ENCODE measurements around the gene MCC.

MCC gene

DNA sequence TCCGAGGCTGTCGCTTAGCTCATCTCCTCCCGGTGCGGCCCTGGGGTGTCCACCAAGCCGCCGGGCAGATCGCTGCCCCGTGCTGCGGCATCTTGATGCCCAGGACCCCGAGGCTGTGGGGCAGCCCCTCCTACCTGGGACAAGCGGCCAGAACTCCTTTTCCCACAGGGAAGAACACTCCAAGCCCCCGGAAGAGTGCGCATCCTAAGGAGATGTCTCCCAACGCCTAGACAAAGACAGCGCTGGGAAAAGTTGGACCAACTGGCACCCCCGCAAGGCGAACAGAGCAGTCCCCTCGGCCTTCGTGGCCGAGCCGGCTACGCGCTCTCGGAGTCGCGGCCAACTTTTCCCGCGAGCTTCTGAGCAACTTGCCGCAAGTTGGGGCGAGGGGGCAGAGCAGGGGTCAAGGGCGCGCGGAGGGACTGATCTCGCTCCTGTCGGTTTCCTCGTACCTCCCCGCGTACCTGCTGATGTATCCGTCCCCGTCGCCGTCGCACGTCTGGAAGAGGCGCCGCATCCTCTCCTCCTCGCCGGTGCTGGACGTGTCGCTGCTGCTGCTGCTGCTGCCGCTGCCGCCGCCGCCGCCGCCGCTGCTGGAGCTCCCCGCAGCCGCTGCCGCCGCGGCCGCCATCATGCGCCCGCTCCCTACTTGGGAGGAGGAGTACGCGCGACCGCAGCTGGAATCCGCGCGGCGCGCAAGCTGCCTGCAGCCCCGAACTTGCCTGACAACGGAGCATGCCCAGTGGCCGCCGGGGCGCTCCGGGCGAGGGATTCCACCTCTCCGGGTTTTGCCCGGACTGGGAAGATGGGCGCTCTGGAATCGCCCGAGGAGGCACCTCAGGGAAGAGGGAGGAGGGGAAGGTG, at the start of gene MCC:
Gene MCC (minus strand): TSS at position 673 of the 864 bp plus-strand sequence.
- peak in 1 of 2 donors; percentile 12 for DNase-seq (ENCODE audit: low read depth in 2 of 2)

DNA sequence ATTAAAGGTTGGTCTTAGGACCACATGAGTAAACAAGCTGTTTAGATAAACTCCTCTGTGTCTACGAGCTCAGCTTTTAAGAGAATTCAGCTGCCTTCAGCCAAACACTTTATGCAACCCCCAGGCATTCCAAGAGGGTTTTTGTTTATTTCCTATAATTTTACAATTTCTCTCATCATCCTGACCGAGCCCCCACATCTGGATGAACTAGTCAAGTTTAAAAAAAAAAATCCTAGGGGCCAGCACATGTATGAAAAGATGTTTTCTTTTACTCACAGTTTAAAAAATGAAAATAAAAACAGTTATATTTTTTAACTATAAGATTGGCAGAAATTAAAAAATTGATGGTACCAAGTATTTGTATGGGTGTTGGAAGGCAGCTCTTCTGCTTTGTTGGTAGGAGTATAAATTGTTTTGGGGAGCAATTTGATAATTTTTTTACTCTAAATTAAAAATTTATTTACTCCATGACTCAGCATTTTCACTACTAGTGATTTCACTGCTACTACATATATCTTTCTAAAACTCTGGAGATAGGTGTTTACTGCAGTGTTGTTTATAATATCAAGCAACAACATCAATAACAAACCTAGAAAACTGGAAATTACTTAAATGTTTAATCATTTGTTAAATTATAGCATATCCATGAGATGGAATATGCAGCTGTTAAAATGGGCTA, 43.4 kb upstream of the MCC start:
- no peak for DNase-seq (ENCODE audit: low read depth in 2 of 2)

DNA sequence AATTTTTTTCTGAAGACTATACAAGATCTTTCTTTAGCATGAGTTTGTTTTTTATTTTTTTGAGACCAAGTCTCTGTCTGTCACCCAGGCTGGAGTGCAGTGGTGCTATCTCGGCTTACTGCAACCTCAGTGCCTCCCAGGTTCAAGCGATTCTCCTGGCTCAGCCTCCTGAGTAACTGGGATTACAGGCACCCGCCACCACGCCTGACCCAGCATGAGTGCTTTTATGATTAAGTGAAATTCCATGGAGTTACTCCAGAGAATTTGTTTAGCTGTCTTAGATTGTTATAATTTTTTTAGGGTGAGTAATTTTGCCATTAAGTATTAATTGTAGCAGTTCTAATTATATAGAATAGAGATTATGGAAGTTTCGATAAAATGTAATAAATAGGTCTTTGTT, 39.5 kb upstream of the MCC start:
- DNase-seq (ENCODE audit: low read depth in 2 of 2): no peak

DNA sequence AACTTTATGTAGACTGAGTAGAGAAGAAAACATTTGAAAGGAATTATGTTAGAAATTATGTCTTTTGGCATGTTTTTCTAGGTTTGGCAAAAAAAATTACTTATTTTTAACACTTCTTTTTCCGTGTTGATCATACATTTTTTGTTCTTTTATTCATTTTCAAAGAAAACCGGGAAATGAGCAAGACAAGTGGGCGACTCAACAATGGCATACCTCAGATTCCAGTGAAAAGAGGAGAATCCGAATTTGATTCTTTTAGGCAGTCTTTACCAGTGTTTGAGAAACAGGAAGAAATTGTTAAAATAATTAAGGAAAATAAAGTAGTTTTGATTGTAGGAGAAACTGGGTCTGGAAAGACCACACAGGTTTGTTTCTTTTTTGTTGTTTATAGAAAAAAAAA, 38.2 kb upstream of the MCC start:
- DNase-seq (ENCODE audit: low read depth in 2 of 2): no peak

DNA sequence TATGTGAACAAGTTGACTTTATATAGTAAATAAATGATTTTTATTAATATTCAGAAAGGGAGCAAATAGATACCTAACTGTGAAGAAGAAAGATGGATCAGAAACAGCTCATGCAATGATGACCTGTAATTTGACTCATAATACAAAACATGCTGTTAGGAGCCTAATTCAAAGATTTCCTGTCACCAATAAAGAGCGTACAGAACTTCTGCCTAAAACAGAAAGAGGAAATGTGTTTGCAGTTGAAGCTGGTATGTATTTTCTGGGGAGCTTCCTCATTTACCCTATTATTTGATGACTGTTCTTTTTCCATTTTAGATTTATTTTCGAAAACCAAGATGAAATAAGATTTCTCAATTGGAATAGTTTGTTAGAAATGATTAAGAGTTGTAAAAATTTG, 36.7 kb upstream of the MCC start:
- DNase-seq (ENCODE audit: low read depth in 2 of 2): no peak

DNA sequence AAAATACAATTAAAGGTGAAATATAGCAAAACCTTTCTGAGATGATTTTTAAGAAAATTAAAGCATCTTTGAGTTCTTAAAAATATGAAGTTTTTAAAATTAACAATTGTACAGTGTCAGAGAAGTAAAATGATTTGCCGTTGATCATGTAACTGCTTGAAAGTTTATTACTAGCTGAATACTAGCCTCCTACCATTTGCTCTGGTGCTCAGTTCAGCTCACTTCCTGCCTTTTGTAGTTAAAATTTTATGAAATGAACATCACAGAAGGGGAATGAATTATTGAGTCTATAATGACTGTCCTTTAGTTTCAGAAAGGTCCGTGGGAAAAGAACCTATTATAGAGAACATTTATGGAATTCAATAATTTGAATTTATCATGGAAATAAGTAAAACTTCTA, 34.9 kb upstream of the MCC start:
- DNase-seq (ENCODE audit: low read depth in 2 of 2): no peak

DNA sequence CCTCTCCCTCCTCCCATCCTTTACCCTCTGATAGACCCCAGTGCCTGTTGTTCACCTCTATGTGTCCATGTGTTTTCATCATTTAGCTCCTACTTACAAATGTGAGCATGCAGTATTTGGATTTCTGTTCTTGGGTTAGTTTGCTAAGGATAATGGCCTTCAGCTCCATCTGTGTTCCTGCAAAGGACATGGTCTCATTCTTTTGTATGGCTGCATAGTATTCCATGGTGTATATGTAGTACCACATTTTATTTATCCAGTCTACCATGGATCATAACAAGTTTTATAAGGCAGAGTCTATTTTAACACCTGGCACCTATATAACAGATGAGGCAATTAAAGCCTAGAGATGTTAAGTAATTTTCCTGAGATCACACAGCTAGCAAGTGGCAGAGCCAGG, 32.6 kb upstream of the MCC start:
- no peak for DNase-seq (ENCODE audit: low read depth in 2 of 2)

DNA sequence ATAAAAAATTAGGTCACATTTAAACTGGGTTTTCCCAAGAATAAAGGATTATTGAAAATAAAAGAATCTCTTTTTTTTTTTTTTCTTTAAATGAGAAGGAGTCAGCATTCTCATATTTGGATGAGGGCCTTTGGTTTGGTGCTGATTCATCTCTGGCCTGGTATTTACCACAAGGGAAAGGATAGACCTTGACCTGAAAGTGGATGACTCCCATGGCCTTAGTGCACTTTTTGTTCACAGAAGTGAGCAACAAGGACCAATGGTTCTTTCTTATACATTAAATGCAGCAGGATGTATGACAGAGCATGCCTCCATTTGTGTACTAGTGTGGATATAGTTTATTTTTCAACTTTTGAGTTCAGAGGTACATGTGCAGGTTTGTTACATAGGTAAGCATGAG, 32.2 kb upstream of the MCC start:
- no peak for DNase-seq (ENCODE audit: low read depth in 2 of 2)

DNA sequence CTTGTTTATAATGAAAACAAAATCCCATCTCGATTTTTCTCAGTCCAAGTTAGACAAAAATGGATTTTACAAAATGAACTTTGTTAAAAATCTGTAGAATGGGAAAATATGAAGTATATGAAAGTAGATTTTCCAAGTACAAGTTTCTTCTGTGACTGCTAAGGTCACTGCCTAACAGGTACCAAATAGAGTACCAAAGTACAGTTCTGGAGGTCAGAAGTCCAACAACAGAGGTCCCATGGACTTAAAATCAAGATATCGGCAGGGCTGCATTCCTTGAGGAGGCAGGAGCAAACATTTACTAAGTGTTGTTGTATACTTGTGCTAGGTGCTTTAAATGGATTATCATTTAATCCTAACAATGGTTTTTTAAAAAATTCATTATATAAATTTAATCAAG, 31.2 kb upstream of the MCC start:
- no peak for DNase-seq (ENCODE audit: low read depth in 2 of 2)

DNA sequence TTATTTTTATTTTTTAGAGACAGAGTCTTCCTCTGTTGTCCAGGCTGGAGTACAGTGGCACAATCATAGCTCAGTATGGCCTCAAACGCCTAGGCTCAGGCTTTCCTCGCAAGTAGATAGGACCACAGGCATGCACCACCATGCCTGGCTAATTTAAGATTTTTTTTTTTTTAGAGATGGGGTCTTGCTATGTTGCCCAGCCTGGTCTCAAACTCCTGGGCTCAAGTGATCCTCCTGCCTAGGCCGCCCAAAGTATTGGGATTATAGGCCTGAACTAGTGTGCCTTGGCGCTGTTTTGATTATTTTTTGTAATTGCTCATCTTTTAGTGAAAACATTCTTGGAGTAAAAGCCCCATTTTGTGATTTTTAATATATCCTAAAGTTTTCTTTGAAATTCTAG, 30.6 kb upstream of the MCC start:
- no peak for DNase-seq (ENCODE audit: low read depth in 2 of 2)

DNA sequence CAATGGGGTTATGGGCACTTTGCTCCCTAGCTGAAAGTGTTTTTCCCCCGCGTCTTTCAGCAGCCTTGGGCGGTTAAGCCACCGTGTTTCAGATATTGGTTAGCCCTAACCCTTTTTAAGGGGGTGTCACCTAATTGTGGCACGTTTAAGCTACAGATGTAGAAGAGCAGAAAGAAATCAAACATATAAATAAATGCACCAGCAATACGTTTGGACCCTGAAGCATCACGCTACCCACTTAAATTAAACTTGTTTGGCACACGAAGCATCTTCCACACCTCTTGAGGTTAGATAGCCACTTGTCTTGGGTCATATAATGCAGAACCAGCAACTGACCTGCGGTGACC, 26.0 kb upstream of the MCC start:
- DNase-seq (ENCODE audit: low read depth in 2 of 2): no peak

DNA sequence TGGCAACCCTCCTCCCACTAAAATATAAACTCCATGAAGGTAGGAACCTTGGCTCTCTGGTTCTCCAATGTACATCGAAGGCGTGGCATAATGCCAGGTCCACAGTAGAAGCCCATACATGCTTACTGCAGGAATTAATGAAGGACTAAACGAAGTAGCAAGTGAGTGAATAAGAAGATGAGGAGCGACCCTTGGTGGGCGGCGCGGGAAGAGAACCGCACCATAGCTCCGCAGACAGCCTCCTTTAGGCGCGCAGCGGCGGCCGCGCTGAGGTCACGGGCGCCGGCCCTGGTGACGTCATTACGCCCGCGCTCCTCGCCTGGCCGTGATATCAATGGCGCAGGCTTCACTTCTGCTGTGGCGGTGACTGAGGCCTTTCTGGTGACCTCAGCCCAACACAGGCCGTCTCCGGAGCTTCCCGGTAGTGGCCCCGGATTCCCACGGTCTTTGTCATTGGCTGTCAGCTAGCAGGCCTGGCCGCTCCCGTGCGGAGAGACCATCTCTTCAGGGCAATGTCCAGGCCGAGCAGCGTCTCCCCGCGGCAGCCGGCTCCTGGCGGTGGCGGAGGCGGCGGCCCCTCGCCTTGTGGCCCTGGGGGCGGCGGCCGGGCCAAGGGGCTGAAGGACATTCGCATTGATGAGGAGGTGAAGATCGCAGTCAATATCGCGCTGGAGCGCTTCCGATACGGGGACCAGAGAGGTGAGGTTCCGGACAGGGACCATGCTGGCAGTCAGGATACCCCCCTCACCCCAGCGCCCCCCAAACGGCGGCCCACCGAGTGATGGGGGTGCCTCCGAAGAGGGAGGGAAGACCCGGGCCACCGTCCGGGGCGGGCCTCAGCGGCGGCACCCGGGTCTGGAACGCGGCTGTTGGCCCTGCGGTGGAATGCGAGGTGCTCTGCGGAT, 25.4 kb upstream of the MCC start, which contains the start of gene YTHDC2:
Gene YTHDC2 (plus strand): TSS at position 311 of the 905 bp plus-strand sequence. CDS start 202 bp downstream, at position 513.
- DNase-seq (ENCODE audit: low read depth in 2 of 2): peak; percentile 61 to 82

DNA sequence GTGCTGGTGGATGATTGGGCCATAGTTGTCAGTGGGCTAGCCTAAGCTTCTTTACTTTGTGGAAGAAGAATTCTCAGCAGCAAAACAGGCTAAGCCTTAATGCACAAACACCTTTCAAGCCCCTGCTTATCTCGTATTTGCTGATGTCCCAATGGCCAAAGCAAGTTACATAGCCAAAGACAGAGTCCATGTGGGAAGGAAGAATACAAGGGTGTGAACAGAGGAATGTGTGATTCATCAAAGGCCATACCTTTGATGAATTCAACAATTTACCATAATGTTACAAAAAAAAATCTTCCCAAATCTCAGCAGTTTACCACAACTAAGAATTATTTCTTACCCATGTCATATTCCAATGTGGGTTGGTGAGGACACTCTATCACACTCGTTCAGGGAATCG, 24.1 kb upstream of the MCC start:
- DNase-seq (ENCODE audit: low read depth in 2 of 2): no peak

DNA sequence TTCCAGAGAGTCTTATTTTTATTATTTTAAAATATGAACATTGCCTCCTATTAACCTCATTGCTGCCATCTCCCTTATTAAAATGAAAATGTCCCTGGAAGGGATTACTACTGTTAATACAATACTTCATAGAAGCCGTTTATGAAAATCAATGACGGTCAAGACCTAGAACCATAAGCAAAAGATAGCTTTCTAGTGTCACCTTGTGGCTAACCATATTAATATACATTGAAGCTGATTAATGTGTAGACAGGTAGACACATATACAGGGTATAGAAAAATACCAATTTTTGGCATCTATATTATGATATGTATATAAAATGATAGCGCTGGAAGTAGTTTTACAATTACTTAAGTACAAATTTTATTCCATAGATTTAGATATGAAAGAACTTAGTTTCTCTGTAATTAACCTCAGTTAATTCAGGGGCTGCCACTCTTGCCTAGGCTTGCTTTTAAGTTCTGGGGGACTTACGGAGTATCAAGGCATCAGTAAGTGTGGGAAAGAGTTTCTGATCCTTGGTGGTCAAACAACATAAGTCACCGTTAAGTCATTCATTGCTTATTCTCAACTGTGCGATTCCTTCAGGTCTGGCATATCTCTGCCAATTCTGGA, 22.7 kb upstream of the MCC start:
- DNase-seq (ENCODE audit: low read depth in 2 of 2): no peak

DNA sequence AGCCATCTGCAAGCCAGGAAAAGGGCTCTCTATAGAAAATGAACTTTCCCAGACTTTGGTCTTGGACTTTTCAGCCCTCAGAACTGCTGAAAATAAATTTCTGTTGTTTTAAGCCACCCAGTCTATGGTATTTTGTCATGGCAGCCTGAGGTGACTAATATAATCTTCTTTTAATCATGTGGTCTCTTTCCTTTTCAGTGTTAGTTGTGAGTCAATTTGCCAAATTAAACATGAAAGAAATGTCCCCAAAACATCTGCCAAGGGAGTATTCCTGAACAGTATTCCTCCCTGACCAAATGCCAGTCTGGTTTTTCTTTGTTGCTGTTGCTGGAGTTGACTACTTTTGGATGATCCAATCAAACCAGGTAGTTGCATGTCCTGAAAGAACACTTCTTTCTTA, 20.5 kb upstream of the MCC start:
- no peak for DNase-seq (ENCODE audit: low read depth in 2 of 2)

DNA sequence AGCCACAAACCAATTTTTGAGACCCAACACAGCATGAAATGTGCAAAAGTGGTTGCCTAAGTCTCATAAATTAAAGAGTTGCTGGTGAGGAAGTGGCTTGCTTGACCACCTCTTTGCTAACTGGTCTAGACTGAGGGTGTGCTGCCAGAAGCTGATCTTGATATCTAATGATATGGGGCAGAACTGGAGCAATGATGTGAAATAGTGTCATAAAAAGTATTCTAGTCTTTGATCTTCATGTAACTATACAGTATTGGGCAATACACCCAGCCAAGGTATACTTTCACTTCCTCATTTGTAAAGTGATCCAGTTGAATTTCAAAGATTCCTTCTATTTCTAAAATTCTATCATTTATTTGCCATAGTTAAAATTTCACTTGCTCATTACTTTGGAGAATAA, 19.3 kb upstream of the MCC start:
- DNase-seq (ENCODE audit: low read depth in 2 of 2): no peak

DNA sequence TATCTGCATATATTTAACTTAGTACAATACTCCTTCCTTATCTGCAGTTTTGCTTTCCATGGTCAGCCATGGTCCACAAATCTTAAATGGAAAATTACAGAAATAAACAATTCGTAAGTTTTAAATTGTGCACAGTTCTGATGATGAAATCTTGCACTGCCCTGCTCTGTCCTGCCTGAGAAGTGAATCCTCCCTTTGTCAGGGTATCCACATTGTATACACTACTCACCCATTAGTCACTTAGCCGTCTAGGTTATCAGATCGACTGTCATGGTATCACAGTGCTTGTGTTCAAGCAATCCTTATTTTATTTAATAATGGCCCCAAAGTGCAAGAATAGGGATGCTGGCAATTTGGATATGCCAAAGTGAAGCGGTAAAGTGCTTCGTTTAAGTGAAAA, 16.9 kb upstream of the MCC start:
- DNase-seq (ENCODE audit: low read depth in 2 of 2): no peak

DNA sequence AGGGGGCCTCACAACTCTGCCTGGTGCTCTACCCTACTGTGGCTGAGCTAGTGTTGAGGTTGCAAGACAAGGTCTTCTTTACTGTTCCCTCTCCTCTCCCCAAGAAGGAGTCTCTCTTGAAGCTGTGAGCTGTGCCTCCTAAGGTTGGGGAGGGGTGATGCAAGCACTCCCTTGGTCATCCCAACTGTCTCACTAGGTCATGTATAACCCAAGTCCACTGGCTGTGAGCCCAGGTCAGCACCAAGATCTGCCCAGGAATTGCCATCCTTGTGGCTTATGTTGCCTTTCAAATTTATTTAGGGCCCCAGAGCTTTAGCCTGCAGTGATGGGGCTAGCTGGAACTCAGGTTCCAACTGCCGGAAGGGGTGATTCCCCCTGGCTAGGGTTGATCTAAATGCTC, 14.9 kb upstream of the MCC start:
- no peak for DNase-seq (ENCODE audit: low read depth in 2 of 2)

DNA sequence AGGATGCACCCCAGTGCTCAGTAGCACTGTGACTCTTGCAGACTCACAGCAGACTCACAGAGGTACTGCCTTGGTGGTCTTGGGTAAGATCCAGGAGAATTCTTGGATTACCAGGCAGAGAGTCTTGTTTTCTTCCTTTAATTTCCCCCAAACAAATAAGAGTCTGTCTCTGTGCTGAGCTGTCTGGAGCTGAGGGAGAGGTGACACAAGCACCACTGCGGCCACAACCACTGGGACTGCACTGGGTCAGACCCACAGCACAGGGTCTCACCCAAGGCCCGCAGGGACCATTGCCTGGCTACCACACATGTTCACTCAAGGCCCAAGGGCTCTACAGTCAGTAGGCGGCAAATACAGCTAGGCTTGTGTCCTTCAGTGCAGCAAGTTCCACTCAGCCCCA, 13.8 kb upstream of the MCC start:
- no peak for DNase-seq (ENCODE audit: low read depth in 2 of 2)

DNA sequence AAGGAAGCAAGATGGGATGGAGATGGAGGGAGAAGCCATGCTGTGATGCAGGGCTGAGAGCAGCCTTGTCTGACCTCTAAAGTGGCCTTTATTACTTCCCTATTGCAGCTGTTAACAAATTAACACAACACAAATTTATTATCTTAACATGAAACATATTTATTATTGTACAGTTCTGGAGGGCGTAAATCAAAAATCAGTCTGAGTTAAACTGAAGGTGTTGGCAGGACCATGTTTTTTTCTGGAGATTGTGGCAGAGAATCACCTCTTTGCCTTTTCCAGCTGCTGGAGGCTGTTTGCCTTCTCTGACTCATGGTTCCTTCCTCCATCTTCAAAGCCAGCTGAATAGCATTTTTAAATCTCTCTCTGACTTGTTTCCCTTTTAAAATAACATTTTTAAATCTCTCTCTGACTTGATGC, 7.2 kb upstream of the MCC start:
- no peak for DNase-seq (ENCODE audit: low read depth in 2 of 2)

DNA sequence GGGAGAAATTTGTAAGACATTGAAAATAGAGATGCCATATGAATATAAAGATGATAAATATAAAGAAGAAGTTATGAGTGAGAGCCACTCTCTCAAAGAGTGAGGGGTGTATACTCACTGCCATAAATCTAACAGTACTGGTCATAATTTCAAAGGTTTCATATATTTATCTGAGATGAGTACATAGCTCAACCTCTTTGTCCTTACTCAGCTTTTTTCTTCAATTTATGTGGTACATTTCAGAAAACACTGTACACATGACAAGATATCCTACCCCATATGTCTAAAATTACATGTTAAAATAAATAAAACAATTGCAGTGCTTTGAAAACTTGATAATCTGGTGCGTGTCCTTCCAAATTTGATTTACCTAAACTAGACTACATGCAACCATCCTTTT, 5.2 kb upstream of the MCC start:
- no peak for DNase-seq (ENCODE audit: low read depth in 2 of 2)

DNA sequence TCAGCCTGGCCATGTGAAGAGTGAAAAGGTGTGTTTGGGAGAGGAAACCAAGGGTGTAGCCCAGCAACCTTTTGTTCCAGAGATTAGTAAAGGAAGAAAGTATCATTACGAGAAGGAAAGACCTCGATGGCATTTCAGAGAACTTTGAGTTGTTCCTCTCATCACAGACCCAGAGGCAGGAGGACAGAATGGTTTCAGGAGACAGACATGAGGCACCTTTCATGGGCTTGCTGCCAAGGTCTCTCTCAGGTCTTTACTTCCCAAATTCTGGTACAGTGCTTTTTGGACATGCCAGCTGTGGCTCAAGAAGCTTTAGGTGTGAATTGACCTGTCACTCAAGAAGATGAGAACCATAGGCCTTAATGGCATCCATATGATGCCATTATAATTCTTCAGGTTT, 2.8 kb upstream of the MCC start:
- DNase-seq (ENCODE audit: low read depth in 2 of 2): no peak

Measured in stimulated activated CD8-positive, alpha-beta memory T cell treated with anti-CD3 and anti-CD28 coated beads, Interleukin-7, amount 100 ng/mL, for 4 hours (primary cell).